ENCODE results near the gene EFS. TPM values are rescaled to one million over a fixed set of nuclear protein-coding genes. Genes with fewer than 3 reads are reported as not detected.

Gene EFS
- total RNA-seq, 3 donors from 2014 or later = 15.7 to 24.6 (median 18.0) TPM

GRCh38 chr14:23307146-23307530, 57.8 kb downstream of the EFS start:
- DNase-seq (ENCODE audit: low spot score in 2 of 2) = peak in 1 of 2 donors; percentile 17
- TF ChIP-seq CTCF (IDR thresholded peaks at IDR 0.05) = no peak
- Histone ChIP-seq H3K4me3 (peak overlapping the region; percentile 68 to 81 (median 75)), H3K36me3 (no peaks in the 10 kb centered on the region), H3K9me3 (no peaks in the 10 kb centered on the region), H3K27me3 (no peaks in the 10 kb centered on the region), H3K4me1 (peaks cover 6 to 38% of the 10 kb centered on the region in 2 donors), H3K27ac (peak overlapping the region; percentile 93 to 94)
- intact Hi-C loops (cut with DNase I; ENCODE audit: low total_unique reads) = loop anchor here (10.0 kb wide), 1 partner anchor 248 kb away; the partner anchor contains the start of genes THTPA and ZFHX2

GRCh38 chr14:23306412-23307145, 58.4 kb downstream of the EFS start, which contains the start of gene BCL2L2:
BCL2L2 (plus strand) TSS chr14:23306833; CDS start chr14:23307768, 935 bp downstream.
- Histone ChIP-seq H3K36me3 (no peaks in the 10 kb centered on the region), H3K27me3 (no peaks in the 10 kb centered on the region), H3K4me1 (peaks cover 6 to 38% of the 10 kb centered on the region in 2 donors), H3K9me3 (no peaks in the 10 kb centered on the region), H3K27ac (peak within 1 kb of the TSS; percentile 93 to 94), H3K4me3 (peak within 1 kb of the TSS; percentile 68 to 81 (median 75))
- intact Hi-C loops (cut with DNase I; ENCODE audit: low total_unique reads) = loop anchor here (10.0 kb wide), 1 partner anchor 248 kb away; the partner anchor contains the start of genes THTPA and ZFHX2
- DNase-seq (ENCODE audit: low spot score in 2 of 2) = peak; percentile 92 to 95
- TF ChIP-seq CTCF (IDR thresholded peaks at IDR 0.05) = no peak
- peak; percentile 69 to 89 (median 69) for TF ChIP-seq POLR2AphosphoS5 (IDR thresholded peaks at IDR 0.05)
- no peak for TF ChIP-seq POLR2A (IDR thresholded peaks at IDR 0.05)

Other genes starting within 250 kb of the EFS start
- under 1 TPM in 1 of 3 donors, not detected in 2; 0.32 TPM for gene CEBPE, start 245.9 kb downstream of the EFS start, total RNA-seq
- gene SLC7A8, start 181.5 kb downstream of the EFS start, total RNA-seq = 10 to 100 TPM; 46.8 to 98.9 (median 61.9) TPM
- not detected for gene RNF212B, start 127.2 kb downstream of the EFS start, total RNA-seq
- 10 to 100 TPM; 10.8 to 15.4 (median 12.0) TPM for gene HOMEZ, start 79.0 kb downstream of the EFS start, total RNA-seq
- gene PPP1R3E, start 62.3 kb downstream of the EFS start, total RNA-seq = 10 to 100 TPM in 1 of 3 donors, 1 to 10 TPM in 2; 8.2 to 11.6 (median 9.4) TPM
- gene BCL2L2, start 58.3 kb downstream of the EFS start, total RNA-seq = 10 to 100 TPM; 28.8 to 55.5 (median 48.2) TPM
- 10 to 100 TPM; 45.9 to 87.2 (median 74.1) TPM for gene PABPN1, start 43.7 kb downstream of the EFS start, total RNA-seq
- gene SLC22A17, start 12.3 kb downstream of the EFS start, total RNA-seq = 10 to 100 TPM in 2 of 3 donors, 1 to 10 TPM in 1; 6.4 to 53.7 (median 52.1) TPM
- not detected for gene IL25, start 7.6 kb upstream of the EFS start, total RNA-seq
- gene CMTM5, start 11.9 kb upstream of the EFS start, total RNA-seq = under 1 TPM in 2 of 3 donors, not detected in 1; 0.64 to 0.88 TPM
- gene MYH6, start 43.1 kb upstream of the EFS start, total RNA-seq = not detected
- gene MYH7, start 70.5 kb upstream of the EFS start, total RNA-seq = not detected
- 10 to 100 TPM; 39.8 to 58.8 (median 42.3) TPM for gene NGDN, start 104.5 kb upstream of the EFS start, total RNA-seq
- 1 to 10 TPM in 1 of 3 donors, under 1 TPM in 2; 0.48 to 1.2 (median 0.66) TPM for gene ZFHX2, start 186.6 kb upstream of the EFS start, total RNA-seq
- 10 to 100 TPM; 13.6 to 22.1 (median 21.0) TPM for gene THTPA, start 191.1 kb upstream of the EFS start, total RNA-seq
- 100 to 1,000 TPM in 2 of 3 donors, 10 to 100 TPM in 1; 30.9 to 172 (median 149) TPM for gene AP1G2, start 202.6 kb upstream of the EFS start, total RNA-seq
- gene JPH4, start 213.6 kb upstream of the EFS start, total RNA-seq = under 1 TPM; 0.66 to 0.96 (median 0.73) TPM

Data from breast epithelium (tissue), 4 donors.